Fibroblast of mammary gland (primary cell): ENCODE measurements around the gene DLX2.

Experiments
- DNase-seq: peaks from one replicate; pipeline ENCODE4 v3.0.0-alpha.2; 2010; ENCODE audit warnings: low read depth
- H3K4me3 ChIP-seq: 2 replicates; pipeline ENCODE4 v1.5.1; 2011; ENCODE audit warnings: low read depth, mild to moderate bottlenecking, low read length, moderate library complexity; ENCODE audit not compliant: control insufficient read depth
- CTCF ChIP-seq: conservative IDR thresholded peaks from 2 replicates; pipeline ENCODE4 v1.5.1; 2011; ENCODE audit warnings: low read depth, low read length, inconsistent platforms; ENCODE audit not compliant: control insufficient read depth, insufficient read depth

The DLX2 gene

GRCh38 chr2:172093416-172094293 lies 9.0 kb downstream of the DLX2 start:
- DNase-seq = no peak
- no peak overlapping the region for H3K4me3 ChIP-seq
- no peak for TF ChIP-seq CTCF

- no peak overlapping the region for H3K4me3 ChIP-seq
- TF ChIP-seq CTCF = no peak
- DNase-seq = no peak
Observed at GRCh38 chr2:172092716-172093415, 9.8 kb downstream of the DLX2 start.

GRCh38 chr2:172091761-172092566 lies 10.7 kb downstream of the DLX2 start:
- DNase-seq = no peak
- TF ChIP-seq CTCF = no peak
- no peak overlapping the region for H3K4me3 ChIP-seq

GRCh38 chr2:172091000-172091641 lies 11.6 kb downstream of the DLX2 start:
- no peak for TF ChIP-seq CTCF
- H3K4me3 ChIP-seq = no peak overlapping the region
- no peak for DNase-seq

GRCh38 chr2:172090044-172090961 lies 12.4 kb downstream of the DLX2 start:
- DNase-seq = no peak
- H3K4me3 ChIP-seq = no peak overlapping the region
- no peak for TF ChIP-seq CTCF
